ENCODE measurements around the gene BGN.

The BGN gene

DNA sequence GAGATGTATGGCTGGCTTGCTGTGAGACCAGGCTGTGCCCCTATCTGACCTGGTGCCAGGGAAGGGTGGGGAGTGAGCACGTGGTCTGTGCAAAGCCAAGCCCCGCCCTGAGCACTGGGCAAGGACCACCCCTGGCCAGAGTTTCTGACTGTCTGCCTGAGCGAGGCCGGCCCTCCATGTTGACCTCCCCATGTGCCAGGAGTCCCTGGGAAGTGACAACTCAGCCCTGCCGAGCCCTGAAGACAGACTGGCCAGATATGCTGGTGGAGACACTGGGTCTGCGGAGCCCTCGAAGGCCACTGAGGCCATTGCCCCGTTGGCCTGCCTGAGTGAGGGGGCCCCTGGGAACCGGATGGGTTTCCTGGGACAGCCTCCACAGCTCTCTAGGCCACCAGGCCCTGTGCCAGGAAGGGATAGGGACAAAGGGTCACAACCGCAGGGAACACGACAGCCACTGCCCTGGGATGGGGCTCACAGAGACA is 7.1 kb upstream of the BGN start:
- Histone ChIP-seq H3K27me3 (ENCODE audit: low read depth, low read length) (no peaks in the 10 kb centered on the region), H3K4me1 (ENCODE audit: control insufficient read depth in 1 of 2, insufficient read depth in 2 of 2, low read length in 2 of 2) (no peaks in the 10 kb centered on the region), H3K36me3 (ENCODE audit: control insufficient read depth in 1 of 2, insufficient read depth in 2 of 2, low read length in 2 of 2) (no peaks in the 10 kb centered on the region), H3K4me3 (ENCODE audit: low read depth in 1 of 2, low read length in 2 of 2) (no peak overlapping the region), H3K27ac (ENCODE audit: low read length) (no peak overlapping the region), H3K9me3 (ENCODE audit: control insufficient read depth in 1 of 2, low read length in 2 of 2) (no peaks in the 10 kb centered on the region)

GRCh38 chrX:153488231-153488914 is 6.4 kb upstream of the BGN start:
- Histone ChIP-seq H3K27ac (ENCODE audit: low read length) (no peak overlapping the region), H3K4me3 (ENCODE audit: low read depth in 1 of 2, low read length in 2 of 2) (no peak overlapping the region), H3K9me3 (ENCODE audit: control insufficient read depth in 1 of 2, low read length in 2 of 2) (no peaks in the 10 kb centered on the region), H3K27me3 (ENCODE audit: low read depth, low read length) (no peaks in the 10 kb centered on the region), H3K36me3 (ENCODE audit: control insufficient read depth in 1 of 2, insufficient read depth in 2 of 2, low read length in 2 of 2) (no peaks in the 10 kb centered on the region), H3K4me1 (ENCODE audit: control insufficient read depth in 1 of 2, insufficient read depth in 2 of 2, low read length in 2 of 2) (no peaks in the 10 kb centered on the region)

GRCh38 chrX:153490217-153490930 is 4.4 kb upstream of the BGN start:
- Histone ChIP-seq H3K27ac (ENCODE audit: low read length) (no peak overlapping the region), H3K27me3 (ENCODE audit: low read depth, low read length) (no peaks in the 10 kb centered on the region), H3K4me3 (ENCODE audit: low read depth in 1 of 2, low read length in 2 of 2) (no peak overlapping the region), H3K36me3 (ENCODE audit: control insufficient read depth in 1 of 2, insufficient read depth in 2 of 2, low read length in 2 of 2) (no peaks in the 10 kb centered on the region), H3K9me3 (ENCODE audit: control insufficient read depth in 1 of 2, low read length in 2 of 2) (no peaks in the 10 kb centered on the region), H3K4me1 (ENCODE audit: control insufficient read depth in 1 of 2, insufficient read depth in 2 of 2, low read length in 2 of 2) (no peaks in the 10 kb centered on the region)

DNA sequence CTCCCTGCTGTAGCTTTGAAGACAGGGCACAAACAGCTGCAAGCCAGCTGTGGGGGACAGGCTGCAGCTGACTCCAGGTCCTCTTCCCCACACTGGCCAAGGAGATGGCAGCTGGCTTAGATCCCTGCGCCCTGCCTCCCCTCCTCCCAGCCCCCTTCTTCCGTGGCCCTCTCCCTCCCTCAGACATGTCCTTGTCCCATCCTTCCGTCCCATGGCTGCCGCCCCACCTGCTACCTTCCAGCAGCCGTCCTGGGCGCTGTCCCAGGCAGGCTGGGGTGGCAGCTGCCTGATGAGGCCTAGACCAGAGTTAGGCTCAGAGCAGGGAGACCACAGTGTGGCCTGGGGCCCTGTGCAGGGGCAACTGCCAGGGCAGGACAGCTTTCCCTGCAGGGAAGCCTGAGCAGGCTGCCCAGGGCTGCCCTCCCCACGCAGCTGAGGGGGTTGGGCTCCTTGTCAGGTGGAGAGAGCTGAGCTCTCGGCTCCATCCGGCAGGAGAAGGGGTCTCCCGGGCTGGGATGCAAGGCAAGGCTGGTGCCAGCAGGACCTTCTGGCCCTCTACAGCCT is 3.3 kb upstream of the BGN start:
- no peak overlapping the region for H3K27ac ChIP-seq (ENCODE audit: low read length)
- no peak overlapping the region for H3K4me3 ChIP-seq (ENCODE audit: low read depth in 1 of 2, low read length in 2 of 2)
- no peaks in the 10 kb centered on the region for H3K9me3 ChIP-seq (ENCODE audit: control insufficient read depth in 1 of 2, low read length in 2 of 2)
- H3K36me3 ChIP-seq (ENCODE audit: control insufficient read depth in 1 of 2, insufficient read depth in 2 of 2, low read length in 2 of 2): no peaks in the 10 kb centered on the region
- no peaks in the 10 kb centered on the region for H3K27me3 ChIP-seq (ENCODE audit: low read depth, low read length)
- no peaks in the 10 kb centered on the region for H3K4me1 ChIP-seq (ENCODE audit: control insufficient read depth in 1 of 2, insufficient read depth in 2 of 2, low read length in 2 of 2)

GRCh38 chrX:153491918-153492317 is 2.9 kb upstream of the BGN start:
- no peaks in the 10 kb centered on the region for H3K27me3 ChIP-seq (ENCODE audit: low read depth, low read length)
- no peak overlapping the region for H3K27ac ChIP-seq (ENCODE audit: low read length)
- H3K4me3 ChIP-seq (ENCODE audit: low read depth in 1 of 2, low read length in 2 of 2): no peak overlapping the region
- no peaks in the 10 kb centered on the region for H3K9me3 ChIP-seq (ENCODE audit: control insufficient read depth in 1 of 2, low read length in 2 of 2)
- no peaks in the 10 kb centered on the region for H3K36me3 ChIP-seq (ENCODE audit: control insufficient read depth in 1 of 2, insufficient read depth in 2 of 2, low read length in 2 of 2)
- H3K4me1 ChIP-seq (ENCODE audit: control insufficient read depth in 1 of 2, insufficient read depth in 2 of 2, low read length in 2 of 2): no peaks in the 10 kb centered on the region

GRCh38 chrX:153492543-153492942 is 2.2 kb upstream of the BGN start:
- no peaks in the 10 kb centered on the region for H3K4me1 ChIP-seq (ENCODE audit: control insufficient read depth in 1 of 2, insufficient read depth in 2 of 2, low read length in 2 of 2)
- no peaks in the 10 kb centered on the region for H3K9me3 ChIP-seq (ENCODE audit: control insufficient read depth in 1 of 2, low read length in 2 of 2)
- no peaks in the 10 kb centered on the region for H3K36me3 ChIP-seq (ENCODE audit: control insufficient read depth in 1 of 2, insufficient read depth in 2 of 2, low read length in 2 of 2)
- H3K27me3 ChIP-seq (ENCODE audit: low read depth, low read length): no peaks in the 10 kb centered on the region
- no peak overlapping the region for H3K4me3 ChIP-seq (ENCODE audit: low read depth in 1 of 2, low read length in 2 of 2)
- no peak overlapping the region for H3K27ac ChIP-seq (ENCODE audit: low read length)

GRCh38 chrX:153493085-153493484 is 1.7 kb upstream of the BGN start:
- H3K4me1 ChIP-seq (ENCODE audit: control insufficient read depth in 1 of 2, insufficient read depth in 2 of 2, low read length in 2 of 2): no peaks in the 10 kb centered on the region
- H3K9me3 ChIP-seq (ENCODE audit: control insufficient read depth in 1 of 2, low read length in 2 of 2): no peaks in the 10 kb centered on the region
- no peak overlapping the region for H3K27ac ChIP-seq (ENCODE audit: low read length)

DNA sequence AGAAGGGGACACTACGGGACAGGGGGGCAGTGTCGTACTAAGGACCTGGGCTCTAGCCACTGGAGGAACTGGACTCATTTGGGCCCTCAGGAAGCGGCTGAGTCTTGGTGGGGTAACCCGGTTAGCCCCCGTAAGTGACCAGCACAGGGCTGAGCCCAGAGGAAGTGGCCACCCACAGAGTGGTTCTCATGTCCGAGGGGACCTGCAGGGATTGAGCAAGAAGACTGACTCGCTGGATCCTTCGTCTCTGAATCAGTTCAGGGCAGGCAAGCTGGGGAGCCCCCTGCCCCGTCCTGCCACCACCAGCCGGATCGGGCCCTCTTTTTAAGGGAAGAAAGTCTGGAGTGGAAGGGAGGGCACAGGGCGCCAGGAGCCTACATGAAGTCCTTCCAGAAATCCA is 719 bp upstream of the BGN start:
- no peaks in the 10 kb centered on the region for H3K27me3 ChIP-seq (ENCODE audit: low read depth, low read length)
- H3K9me3 ChIP-seq (ENCODE audit: control insufficient read depth in 1 of 2, low read length in 2 of 2): no peaks in the 10 kb centered on the region
- no peak overlapping the region for H3K27ac ChIP-seq (ENCODE audit: low read length)
- H3K4me3 ChIP-seq (ENCODE audit: low read depth in 1 of 2, low read length in 2 of 2): no peak overlapping the region
- H3K36me3 ChIP-seq (ENCODE audit: control insufficient read depth in 1 of 2, insufficient read depth in 2 of 2, low read length in 2 of 2): no peaks in the 10 kb centered on the region
- no peaks in the 10 kb centered on the region for H3K4me1 ChIP-seq (ENCODE audit: control insufficient read depth in 1 of 2, insufficient read depth in 2 of 2, low read length in 2 of 2)

More at GRCh38 chrX:153493085-153493484, 1.7 kb upstream of the BGN start:
- H3K36me3 ChIP-seq (ENCODE audit: control insufficient read depth in 1 of 2, insufficient read depth in 2 of 2, low read length in 2 of 2): no peaks in the 10 kb centered on the region
- no peak overlapping the region for H3K4me3 ChIP-seq (ENCODE audit: low read depth in 1 of 2, low read length in 2 of 2)
- H3K27me3 ChIP-seq (ENCODE audit: low read depth, low read length): no peaks in the 10 kb centered on the region

GRCh38 chrX:153495362-153495751 is 577 bp downstream of the BGN start:
- Histone ChIP-seq H3K27me3 (ENCODE audit: low read depth, low read length) (no peaks in the 10 kb centered on the region), H3K27ac (ENCODE audit: low read length) (no peak overlapping the region), H3K36me3 (ENCODE audit: control insufficient read depth in 1 of 2, insufficient read depth in 2 of 2, low read length in 2 of 2) (no peaks in the 10 kb centered on the region), H3K9me3 (ENCODE audit: control insufficient read depth in 1 of 2, low read length in 2 of 2) (no peaks in the 10 kb centered on the region), H3K4me3 (ENCODE audit: low read depth in 1 of 2, low read length in 2 of 2) (peak overlapping the region; percentile 21 to 43), H3K4me1 (ENCODE audit: control insufficient read depth in 1 of 2, insufficient read depth in 2 of 2, low read length in 2 of 2) (no peaks in the 10 kb centered on the region)

DNA sequence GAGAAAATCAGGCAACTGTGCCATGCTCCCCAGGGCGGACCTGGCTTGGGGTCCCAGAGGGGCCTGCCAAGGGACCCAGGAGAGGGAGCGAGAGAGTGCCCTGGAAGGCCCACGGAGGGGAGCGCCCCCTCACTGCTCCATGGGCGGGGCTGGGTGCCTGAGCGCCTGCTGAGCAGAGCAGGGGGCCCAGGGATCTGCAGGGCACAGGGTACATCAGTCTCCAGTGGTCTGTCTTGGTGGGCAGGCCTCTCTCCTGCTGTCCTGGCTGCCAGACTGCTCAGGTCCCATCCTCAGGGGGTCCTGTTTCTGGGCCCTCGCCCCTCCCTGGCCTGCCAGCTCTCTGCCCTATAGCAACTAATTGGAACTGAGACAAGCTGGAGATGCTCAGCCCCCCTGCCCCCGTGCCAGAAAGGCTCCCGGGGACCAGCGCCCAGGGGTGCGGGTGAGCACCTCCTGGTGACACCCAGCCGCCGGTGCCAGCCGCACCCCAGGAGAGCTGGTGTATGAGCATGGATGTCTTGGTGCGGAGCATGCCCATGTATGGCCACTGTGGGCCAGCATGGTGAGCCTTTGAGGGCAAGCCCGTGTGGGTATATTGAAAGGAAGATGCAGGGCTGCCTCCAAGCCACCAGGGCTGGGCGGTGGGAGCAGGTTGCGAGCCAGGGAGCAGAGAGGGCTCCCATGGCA is 1.3 kb downstream of the BGN start:
- no peaks in the 10 kb centered on the region for H3K36me3 ChIP-seq (ENCODE audit: control insufficient read depth in 1 of 2, insufficient read depth in 2 of 2, low read length in 2 of 2)
- H3K4me3 ChIP-seq (ENCODE audit: low read depth in 1 of 2, low read length in 2 of 2): peak overlapping the region in 1 of 2 donors; percentile 43
- no peaks in the 10 kb centered on the region for H3K9me3 ChIP-seq (ENCODE audit: control insufficient read depth in 1 of 2, low read length in 2 of 2)
- no peaks in the 10 kb centered on the region for H3K4me1 ChIP-seq (ENCODE audit: control insufficient read depth in 1 of 2, insufficient read depth in 2 of 2, low read length in 2 of 2)
- no peaks in the 10 kb centered on the region for H3K27me3 ChIP-seq (ENCODE audit: low read depth, low read length)
- no peak overlapping the region for H3K27ac ChIP-seq (ENCODE audit: low read length)

DNA sequence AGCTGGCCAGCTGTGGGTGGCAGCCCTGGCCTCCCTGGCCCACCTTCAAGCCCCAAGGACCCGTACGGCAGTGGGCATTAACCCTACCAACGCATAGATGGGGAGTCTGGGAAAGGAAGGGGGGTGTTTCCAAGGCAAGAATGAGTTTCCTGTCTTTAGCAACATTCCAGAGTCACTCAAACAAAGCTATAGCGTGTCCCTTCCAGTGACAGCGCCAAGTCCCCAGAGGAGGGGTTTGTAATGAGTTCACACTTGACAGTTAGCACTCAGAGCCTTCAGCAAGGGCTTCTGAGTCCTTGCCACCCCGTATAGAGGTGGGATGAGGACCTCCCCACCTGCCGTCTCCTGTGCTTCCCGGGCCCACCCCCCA is 1.8 kb downstream of the BGN start:
- Histone ChIP-seq H3K27me3 (ENCODE audit: low read depth, low read length) (no peaks in the 10 kb centered on the region), H3K9me3 (ENCODE audit: control insufficient read depth in 1 of 2, low read length in 2 of 2) (no peaks in the 10 kb centered on the region), H3K4me1 (ENCODE audit: control insufficient read depth in 1 of 2, insufficient read depth in 2 of 2, low read length in 2 of 2) (no peaks in the 10 kb centered on the region), H3K4me3 (ENCODE audit: low read depth in 1 of 2, low read length in 2 of 2) (no peak overlapping the region), H3K36me3 (ENCODE audit: control insufficient read depth in 1 of 2, insufficient read depth in 2 of 2, low read length in 2 of 2) (no peaks in the 10 kb centered on the region), H3K27ac (ENCODE audit: low read length) (no peak overlapping the region)

Data from muscle layer of duodenum (tissue), 2 donors.